T-helper 22 cell (primary cell): ENCODE data around the gene SLC36A3.

Experiments used
- DNase-seq: peaks from one replicate; pipeline ENCODE4 v3.0.0-alpha.2; 2020; ENCODE audit warnings: low read depth

Gene SLC36A3

DNA sequence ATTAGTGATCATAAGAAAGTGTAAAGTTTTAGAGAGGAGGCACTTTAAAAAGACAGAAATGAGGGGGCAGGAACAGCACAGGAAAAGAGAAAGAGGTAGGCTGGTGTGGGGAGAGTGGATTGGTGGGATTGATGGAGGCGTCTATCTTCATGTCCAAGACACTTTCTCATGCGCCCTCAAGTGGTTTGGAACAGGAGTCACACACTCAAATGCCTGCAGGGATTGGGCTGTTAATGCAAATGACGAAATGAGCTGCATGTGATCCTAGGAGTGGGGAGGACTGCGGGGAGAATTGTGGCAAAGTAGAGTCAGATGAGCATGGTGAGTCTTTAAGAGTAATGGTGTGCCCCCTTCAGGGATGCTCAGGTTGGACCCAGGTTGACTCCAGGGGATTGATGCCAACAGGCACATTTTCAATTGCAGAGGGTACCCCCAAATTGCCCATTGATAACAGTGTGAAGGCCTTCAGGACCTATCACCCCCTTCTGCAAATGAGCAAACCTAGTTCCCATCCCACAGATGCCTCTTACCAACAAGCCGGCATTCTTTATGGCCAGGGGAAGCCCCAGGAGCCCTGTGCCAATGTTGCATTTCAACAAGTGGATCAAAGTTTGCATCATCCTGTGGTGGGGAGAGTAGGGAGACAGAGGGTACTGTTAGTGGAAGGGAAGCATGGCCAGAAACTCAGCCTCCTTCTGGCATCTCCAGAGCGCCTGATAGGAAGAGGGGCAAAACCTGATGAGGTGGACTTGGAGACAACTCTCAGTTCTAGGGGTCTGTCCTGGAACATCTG, 5.3 kb downstream of the SLC36A3 start:
- DNase-seq = no peak

DNA sequence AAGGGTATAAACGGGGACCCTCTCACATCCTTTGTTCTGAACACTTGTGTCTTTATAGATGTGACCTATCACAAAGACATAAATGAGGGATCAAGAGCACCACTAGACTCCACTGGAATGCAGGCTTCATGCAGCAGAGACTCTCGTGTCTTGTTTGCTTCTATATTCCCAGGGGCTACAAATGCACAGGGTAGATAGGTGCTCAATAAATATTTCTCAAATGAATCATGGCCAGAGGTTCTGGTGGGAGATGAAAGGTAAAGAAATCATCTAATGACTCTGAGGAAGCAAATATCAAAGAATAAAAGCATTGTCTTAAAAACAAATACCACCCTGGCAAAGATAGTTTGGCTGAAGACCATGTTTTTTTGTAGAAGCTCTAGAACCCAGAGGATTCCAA, 6.6 kb downstream of the SLC36A3 start:
- DNase-seq = no peak

DNA sequence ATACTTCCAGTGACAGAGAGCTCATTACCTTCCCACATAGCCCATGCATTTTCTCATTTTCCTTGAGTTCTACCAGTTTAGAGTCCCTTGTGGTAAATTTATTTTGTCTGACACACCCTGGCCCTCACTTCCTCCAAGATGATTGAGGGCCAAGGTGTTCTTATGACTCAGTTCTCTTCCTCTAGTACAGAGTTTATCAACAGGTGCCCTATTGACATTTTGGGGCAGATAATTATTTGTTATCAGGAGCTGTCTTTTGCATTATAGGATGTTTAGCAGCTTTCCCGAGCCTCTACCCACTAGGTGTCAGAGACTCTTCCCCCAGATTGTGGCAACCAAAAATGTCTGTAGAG, 7.1 kb downstream of the SLC36A3 start:
- DNase-seq = no peak

DNA sequence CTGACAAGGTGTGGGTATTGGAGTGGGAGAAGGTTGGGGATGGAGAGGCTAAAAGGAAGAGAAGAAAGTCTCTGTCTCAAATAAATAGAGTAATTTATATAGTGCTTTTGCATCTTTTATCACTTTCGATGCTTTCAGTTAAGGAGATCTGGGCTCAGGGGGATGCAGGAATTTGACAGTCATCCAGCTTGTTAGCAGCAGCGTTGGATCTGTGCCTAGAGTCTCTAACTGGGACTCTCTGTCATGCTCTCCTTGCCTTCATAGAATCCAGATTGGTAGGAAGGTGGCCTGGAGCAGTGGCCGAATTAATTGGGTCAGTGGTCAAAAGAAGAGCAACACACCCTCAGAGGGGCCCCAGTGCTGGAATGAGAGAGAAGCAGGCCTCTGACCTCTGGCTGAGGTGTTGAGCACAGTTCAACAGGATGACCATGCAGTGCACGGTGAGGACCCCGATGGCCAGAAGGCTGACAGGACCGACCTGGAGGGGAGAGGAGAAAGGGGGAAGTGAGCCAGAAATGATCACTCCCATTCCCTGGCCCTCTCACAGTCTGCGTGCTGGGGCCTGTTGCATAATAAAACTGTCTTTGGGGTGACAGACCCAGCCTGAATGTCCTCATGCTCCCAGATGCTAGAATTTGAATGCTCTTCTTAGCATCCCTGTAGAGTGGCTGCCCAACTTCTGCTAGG, 7.6 kb downstream of the SLC36A3 start:
- DNase-seq = no peak

DNA sequence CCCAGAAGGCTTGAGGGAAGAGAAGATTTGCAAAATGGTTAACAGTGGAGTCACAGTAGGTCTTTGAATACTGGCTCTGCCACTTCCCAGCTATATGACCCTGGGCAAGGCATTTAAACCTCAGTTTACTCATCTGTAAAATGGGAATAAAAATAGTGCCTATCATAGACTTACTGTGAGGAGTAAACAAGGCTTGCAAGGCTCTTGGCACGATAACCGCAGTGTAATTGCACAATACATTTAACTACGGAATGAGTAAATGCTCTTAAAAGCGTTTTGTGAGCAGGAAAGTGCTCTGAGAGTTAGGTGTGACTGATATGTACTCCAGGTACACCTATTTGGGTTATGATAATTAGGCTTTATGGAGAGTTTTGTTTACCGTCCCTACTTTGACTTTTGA, 8.4 kb downstream of the SLC36A3 start:
- no peak for DNase-seq

DNA sequence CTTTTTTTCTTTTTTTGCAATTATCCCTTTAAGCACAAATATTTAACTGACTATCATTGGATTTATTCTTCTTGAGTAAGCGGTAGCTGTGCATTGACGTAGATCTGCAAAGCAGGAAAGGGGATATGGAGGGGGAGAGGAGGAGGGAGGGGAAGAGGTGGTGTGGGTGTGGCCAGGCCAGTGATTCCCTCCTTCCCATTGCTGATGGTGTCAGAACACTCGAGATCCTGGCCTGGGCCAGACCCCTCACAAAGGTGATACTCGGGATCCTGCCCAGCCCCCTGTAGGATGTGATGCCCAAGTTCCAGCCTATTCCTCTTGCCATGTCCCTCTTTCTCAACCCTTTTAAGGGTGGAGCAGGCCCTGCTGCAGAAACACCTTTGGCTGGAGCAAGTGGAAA, 9.9 kb downstream of the SLC36A3 start:
- DNase-seq = no peak

DNA sequence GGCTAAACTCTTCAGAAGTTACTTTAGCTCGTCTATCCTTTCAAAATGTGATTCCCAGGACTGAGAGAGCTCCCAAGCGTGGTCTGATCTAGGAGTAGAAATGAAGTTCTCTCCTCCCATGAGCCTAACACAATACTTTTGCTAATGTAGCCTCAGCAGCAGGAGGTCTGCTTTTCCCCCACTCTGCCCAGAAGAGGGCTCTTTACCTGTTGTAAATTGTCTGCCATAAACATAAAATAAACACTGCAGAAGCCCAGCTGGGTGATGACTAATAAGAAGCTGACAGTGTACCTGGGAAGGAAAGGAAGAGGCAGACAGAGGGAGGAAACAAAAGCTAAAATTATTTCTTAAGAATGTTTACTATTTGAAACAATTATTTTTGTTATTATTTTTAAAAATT, 15.4 kb downstream of the SLC36A3 start:
- no peak for DNase-seq

DNA sequence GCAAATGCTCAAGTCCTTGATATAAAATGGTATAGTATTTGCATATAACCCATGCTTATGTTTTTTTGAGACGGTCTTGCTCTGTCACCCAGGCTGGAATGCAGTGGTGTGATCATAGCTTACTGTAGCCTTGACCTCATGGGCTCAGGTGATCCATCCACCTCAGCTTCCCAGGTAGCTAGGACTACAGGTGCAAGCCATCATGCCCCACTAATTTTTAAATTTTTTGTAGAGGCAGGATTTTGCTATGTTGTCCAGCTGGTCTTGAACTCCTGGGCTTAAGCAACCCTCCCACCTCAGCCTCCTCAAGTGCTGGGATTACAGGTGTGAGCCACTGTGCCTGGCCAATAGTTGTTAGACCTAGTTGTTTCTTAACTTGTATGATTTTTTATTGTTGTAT, 17.3 kb downstream of the SLC36A3 start:
- DNase-seq = no peak

DNA sequence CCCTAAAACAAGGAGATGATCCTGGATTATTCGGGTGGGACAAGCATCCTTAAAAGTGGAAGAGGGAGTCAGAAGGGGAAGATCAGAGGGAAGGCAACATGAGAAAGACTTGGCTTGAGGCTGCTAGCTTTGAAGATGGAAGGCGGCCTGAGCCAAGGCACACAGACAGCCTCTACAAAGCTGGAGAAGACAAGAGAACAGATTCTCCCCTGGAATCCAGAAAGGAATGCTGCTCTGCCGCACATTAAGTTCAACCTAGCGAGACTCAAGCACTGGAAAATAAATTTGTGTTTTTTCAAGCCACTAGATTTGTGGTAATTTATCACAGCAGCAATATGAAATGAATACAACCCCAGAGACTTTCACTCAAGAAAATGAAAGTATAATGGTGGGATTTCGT, 17.9 kb downstream of the SLC36A3 start:
- no peak for DNase-seq

DNA sequence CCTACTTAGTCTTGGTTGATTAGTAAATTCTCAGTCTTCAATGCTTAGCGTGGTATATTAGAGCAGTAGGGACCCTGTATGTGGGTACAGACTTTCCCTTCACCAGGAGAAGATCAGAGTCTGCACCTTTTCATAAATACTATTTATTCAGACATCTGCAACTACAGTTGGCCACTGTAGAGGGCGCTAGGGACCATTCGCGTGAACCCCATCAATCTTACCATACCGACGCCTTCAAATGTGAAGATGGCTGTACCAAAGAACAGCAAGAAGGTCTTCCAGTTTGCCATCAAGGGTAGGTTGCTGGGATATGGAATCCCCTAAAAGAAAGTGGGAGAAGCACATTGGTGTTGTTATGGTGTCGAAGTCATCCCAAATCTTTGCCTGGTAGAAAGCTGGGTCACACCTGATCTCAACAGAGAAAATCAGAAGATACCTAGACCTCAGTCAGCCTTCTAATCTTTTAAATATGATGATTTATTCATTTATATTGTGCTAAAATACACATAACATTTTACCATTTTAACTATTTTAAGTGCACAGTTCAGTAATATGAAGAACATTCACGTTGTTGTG, 19.1 kb downstream of the SLC36A3 start:
- DNase-seq = no peak

DNA sequence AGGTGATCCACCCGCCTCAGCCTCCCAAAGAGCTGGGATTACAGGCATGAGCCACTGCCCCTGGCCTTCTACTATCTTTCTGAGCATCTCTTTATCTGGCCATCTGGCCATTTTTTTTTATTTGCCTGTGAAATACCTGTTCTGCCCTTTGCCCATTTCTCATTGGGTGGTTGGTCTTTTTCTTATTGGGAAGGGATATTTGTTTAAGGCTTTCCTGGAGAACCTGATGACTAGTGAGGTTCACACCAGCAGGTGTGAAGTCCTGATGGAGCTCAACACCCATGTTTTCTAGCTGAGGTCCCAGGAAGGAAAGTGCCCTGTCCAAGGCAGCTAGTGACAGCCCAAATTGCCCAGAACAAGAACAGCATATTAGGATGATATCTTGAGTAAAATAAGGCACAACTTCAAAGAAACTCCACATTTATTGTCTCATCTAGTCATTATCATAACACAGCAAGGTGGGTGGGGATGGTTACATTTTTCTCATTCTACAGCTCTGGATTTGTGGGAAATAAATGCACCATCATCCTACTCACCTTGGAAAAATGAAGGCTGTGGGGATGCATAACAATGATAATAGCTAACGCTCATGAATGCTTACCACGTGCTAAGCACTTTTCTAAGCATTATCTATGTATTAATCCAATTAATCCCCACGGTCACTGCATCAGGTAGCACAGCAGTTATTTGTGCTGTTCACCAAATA, 20.3 kb downstream of the SLC36A3 start:
- DNase-seq = no peak

DNA sequence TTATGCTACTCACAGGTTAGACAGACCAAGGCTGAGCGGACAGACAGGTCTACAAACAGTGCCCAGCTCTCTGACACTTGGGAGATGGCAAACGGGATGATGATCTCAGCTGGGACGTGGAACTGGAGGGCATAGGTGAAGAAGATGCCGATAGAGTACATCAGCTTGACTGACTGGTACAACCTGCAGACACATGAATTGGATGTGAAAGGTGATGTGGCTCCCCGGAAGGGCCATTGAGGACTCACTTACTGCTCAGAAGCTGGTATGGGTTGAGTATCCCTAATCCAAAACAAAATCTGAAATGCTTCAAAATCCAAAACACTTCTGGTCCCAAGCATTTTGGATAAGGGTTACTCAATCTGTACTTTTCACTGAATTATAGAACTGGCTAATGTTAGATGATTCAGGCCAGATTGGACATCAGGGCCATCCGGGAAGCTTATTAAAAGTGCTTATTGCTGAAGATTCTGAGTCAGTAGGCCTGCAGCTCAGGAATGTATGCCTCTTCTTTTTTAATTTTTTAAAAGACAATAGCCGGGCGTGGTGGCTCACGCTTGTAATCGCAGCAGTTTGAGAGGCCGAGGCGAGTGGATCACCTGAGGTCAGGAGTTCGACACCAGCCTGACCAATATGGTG, 22.4 kb downstream of the SLC36A3 start:
- DNase-seq = no peak

DNA sequence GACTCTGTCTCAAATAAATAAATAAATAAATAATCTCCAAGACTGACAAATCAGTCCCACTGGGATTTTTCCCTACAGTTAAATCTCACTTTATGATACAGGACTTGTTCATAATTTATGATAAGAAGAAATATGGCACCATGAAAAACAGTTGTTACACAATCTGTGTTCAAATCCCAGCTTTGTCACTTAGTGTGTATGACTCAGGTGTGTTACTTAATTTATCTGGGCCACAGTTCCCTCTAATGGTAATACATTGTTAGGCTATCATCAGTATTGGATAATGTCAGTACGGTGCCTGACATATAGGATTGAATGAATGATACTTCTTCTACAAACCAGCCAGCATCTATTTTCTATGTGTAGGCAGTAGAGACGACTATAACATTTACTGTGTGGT, 23.1 kb downstream of the SLC36A3 start:
- DNase-seq = no peak

DNA sequence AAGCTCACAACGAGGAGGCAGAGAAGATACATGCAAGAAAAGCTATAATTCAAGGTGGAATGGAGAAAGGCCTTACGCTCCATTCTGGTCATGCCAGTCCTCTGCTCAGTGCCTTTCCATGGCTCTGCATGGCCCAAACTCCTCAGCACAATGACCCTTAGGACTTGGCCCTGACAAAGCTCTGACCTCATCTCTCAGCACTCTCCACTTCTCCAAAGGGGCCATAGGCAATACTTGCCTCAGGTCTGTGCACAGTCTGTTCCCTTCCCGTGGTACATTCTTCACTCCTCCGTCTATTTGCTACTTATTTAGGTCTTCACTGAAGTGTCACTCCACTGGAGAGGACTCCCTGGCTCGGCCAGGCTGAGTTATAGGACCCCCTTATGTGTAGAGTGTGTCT, 24.7 kb downstream of the SLC36A3 start:
- DNase-seq = no peak

DNA sequence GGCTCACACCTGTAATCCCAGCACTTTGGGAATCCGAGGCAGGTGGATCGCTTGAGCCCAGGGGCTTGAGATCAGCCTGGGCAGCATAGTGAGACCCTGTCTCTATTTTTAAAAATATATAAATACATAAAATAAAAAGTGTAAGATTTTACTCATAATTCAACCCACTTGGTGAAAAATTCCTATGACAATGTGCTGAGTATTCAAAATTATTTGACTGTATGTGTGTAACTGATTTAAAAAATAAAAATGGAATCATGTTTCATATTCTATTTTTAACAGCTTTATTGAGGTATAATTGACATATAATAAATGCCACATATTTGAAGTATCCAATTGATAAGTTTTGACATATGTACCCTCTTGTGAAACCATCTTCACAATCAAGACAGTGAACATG, 27.8 kb downstream of the SLC36A3 start:
- DNase-seq = no peak

DNA sequence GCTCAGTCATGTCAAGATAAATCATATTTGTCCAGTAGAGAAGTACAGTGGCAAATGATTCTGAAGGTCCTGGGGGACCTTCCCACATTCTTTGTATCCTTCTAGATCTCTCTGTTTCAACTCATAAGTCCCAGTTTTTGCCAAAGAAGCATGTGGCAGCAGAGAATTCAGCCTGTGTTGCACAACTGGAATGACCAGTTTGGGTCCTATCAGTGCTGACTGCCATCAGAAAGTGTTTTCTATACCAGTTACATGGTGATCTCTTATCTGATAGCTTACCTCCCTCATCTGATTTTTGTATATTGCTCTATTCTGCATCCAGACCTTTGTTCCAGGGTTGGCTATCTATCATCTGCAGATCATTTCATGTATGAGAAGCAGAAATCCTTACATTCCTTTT, 28.9 kb downstream of the SLC36A3 start:
- DNase-seq = no peak

DNA sequence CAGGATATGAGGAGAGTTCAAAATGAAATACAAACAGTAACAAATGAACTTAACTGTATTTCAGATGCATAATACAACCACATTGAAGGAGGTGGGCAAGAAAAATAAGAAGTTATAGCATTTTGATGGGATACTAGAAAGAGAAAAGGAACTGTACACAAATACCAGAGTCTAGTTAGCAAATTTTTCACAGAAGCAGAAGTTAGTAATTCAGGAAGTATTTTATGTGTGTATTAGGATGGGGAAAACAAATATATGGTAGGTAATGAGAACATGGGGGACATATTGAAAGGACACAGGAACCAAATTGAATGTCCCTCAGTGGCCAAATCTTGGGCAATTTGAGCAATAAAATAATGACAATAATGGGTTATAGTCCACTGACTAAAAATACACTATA, 32.2 kb downstream of the SLC36A3 start:
- DNase-seq = no peak

DNA sequence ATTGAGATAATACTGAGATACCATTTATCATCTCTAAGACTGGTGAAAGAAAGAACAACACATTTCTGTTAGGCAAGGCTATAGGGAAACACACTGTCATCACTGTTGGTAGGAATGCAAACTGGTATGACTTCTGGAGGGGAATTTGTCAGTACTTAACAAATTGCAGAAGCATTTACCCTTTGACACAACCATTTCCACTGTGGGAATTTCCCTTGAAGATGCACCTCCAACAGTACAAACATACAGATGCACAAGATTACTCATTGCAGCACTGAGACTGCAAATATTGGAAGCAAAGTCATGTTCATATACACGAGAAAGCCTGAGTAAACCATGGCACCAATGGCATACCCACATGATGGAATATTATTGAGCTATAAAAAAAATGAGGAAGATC, 33.0 kb downstream of the SLC36A3 start:
- no peak for DNase-seq

DNA sequence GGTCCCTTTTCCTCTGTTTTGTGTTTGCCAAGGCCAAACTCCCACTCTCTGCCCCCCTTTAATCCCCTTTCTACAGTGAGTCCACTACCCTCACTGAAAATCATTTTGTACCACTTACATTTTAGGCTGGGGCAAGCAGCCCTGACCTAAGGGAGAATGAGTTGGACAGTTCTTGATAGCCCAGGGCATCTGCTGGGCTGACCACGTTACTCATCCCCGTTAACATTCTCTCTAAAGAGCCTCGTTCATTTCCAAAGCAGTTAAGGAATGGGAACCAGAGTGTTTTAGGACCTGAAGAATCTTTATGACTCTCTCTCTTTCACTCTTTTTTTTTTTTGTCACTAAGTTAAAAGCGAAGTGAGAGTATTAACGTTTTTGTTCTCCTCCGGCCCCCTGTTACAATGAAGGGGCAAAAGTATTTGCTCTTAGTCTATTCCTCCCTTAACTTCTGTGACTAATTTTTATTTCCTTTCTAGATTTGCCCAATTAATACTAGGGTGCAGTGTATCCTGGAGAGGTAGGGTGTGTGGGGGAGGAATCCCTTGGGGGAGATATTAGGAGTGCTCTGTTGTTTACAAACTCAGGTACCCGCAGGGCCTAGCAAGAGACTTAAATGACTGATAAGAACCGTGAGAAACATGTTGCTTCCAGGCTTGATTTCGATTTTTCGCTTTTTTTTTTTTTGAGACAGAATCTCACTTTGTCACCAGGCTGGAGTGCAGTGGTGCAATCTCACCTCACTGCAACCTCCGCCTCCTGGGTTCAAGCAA, 35.9 kb downstream of the SLC36A3 start:
- no peak for DNase-seq

DNA sequence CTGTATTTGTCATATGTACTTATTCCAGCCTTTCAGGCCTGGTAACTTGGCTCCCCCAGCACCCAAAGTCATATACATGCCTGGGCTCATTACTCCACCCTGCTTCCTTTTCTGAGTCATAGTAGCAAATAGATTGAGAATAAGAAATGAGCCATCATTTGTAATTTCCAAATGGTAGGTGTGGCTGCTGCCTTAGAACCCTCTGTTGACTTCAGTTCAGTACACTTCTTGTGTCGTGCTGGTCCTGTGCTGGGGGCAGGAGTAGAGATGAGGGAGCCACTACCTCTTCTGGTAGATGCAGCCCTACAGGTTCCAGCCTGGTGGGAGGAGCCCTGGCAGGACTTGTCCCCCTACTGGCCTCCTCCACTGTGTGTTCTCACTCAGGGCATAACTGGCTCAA, 39.5 kb downstream of the SLC36A3 start:
- no peak for DNase-seq

DNA sequence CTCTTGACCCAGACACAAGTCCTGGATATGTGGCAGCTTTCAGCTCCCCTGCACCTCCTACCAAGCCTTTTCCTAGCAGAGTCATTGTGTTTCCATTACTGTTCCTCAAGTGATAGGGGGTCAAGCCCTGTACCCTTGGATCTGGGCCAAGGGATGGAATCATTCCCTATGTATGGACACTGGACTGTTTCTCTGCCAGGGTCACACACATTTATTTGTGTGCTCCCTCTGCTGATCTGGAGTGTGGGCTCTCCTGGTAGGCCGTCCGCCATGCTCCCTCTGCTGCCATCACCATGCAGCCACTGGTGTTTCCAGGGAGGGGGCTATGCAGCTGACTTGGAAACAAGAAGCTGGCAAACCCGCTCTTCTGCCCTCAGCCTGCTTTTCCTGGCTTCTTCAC, 41.0 kb downstream of the SLC36A3 start:
- DNase-seq = no peak

DNA sequence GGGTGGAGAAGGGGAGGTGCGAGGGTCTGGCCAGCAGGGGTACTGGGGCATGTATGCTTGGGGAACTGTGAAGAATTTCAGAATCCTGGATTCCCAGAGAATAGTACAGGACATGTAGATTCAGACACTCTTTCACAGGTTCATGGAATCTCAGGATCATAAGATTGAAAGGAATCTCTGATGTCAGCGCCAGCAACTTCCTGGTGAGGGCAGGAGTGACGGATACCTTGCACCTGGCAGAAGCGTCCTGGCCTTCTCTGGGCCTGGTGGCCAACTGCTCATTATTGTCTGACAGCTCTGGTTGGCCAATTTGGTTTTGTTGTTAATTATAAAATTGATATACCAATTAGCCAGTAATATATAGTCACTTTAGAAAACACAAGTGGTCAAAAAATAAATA, 43.6 kb downstream of the SLC36A3 start:
- DNase-seq = no peak
